Stimulated activated CD4-positive, alpha-beta T cell treated with anti-CD3 and anti-CD28 coated beads, Interleukin-15, amount 100 ng/mL, for 24 hours (primary cell): ENCODE data around the gene DBNDD1.

Experiments used
- DNase-seq: peaks from one replicate; pipeline ENCODE4 v3.0.0-alpha.2; 2020

The DBNDD1 gene

GRCh38 chr16:89958068-89958467 is 61.2 kb downstream of the DBNDD1 start:
- DNase-seq = peak; percentile 18

GRCh38 chr16:89957216-89957785 is 62.0 kb downstream of the DBNDD1 start:
- no peak for DNase-seq

- DNase-seq = no peak
Observed at GRCh38 chr16:89956505-89957215, 62.6 kb downstream of the DBNDD1 start.

- DNase-seq = no peak
Observed at GRCh38 chr16:89955001-89955685, 64.1 kb downstream of the DBNDD1 start.
